ENCODE data around the gene KCNIP1. TPM values are rescaled to one million over a fixed set of nuclear protein-coding genes. Genes with fewer than 3 reads are reported as not detected.
"Not testable (repeated sequence)": the region's sequence is repeated elsewhere in the genome, so short reads cannot be mapped to it uniquely, and the experiment has no call there.

KCNIP1 gene
- total RNA-seq, 1 donor from 2014 or later: 0.16 TPM

DNA sequence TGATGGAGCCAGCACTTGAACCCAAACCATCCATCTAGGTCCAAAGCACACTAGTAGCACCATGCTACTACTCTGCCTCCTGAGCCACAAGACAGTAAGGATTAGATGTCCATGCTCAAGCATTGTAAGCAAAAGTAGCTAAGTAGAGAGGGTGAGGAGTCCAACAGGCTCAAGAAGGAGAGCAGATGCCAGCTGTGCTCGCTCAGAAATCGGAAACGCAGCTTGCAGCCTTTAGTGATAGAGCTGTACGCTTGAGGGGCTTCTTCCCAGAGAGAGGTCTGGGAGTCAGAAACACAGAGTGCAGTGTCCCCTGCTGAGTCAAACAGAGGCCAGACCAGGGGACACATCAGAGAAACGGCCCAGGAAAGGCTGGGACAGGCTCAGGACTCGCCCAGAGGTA is 247.0 kb downstream of the KCNIP1 start:
- Histone ChIP-seq H3K4me3 (no peak overlapping the region), H3K36me3 (no peaks in the 10 kb centered on the region), H3K4me1 (peaks cover 79% of the 10 kb centered on the region), H3K9me3 (replicated peaks) (no peaks in the 10 kb centered on the region), H3K27me3 (ENCODE audit: low read depth) (no peaks in the 10 kb centered on the region), H3K27ac (replicated peaks) (peak overlapping the region; percentile 91)
- TF ChIP-seq, protein P1, sequence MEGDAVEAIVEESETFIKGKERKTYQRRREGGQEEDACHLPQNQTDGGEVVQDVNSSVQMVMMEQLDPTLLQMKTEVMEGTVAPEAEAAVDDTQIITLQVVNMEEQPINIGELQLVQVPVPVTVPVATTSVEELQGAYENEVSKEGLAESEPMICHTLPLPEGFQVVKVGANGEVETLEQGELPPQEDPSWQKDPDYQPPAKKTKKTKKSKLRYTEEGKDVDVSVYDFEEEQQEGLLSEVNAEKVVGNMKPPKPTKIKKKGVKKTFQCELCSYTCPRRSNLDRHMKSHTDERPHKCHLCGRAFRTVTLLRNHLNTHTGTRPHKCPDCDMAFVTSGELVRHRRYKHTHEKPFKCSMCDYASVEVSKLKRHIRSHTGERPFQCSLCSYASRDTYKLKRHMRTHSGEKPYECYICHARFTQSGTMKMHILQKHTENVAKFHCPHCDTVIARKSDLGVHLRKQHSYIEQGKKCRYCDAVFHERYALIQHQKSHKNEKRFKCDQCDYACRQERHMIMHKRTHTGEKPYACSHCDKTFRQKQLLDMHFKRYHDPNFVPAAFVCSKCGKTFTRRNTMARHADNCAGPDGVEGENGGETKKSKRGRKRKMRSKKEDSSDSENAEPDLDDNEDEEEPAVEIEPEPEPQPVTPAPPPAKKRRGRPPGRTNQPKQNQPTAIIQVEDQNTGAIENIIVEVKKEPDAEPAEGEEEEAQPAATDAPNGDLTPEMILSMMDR (IDR thresholded peaks at IDR 0.05; ENCODE audit: borderline replicate concordance): no peak
- DNase-seq: no peak
- intact Hi-C loops (cut with micrococcal nuclease): no loop called here

DNA sequence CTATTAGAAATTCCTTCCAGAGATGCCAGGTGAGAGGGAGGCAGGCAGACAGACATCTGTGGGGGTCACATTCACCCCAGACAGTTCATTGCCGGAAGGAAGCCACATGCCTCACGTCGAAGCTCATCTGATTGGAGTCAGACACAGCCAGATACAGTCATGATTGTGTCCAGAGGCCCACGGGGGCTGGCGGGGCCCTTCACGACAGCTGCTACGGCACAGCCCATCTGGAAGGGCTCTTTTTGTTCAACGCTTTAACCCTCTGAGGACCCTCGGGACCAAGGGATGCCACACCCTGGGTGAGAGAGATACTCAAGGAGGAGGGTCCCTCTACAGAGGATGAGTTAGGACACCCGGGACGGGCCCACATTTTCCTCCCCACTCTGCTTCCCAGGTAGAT is 247.8 kb downstream of the KCNIP1 start:
- no peaks in the 10 kb centered on the region for H3K27me3 ChIP-seq (ENCODE audit: low read depth)
- H3K4me3 ChIP-seq: no peak overlapping the region
- DNase-seq: no peak
- intact Hi-C loops (cut with micrococcal nuclease): no loop called here
- H3K36me3 ChIP-seq: no peaks in the 10 kb centered on the region
- H3K4me1 ChIP-seq: peaks cover 76% of the 10 kb centered on the region
- TF ChIP-seq, protein P1 (IDR thresholded peaks at IDR 0.05; ENCODE audit: borderline replicate concordance): no peak
- peak overlapping the region; percentile 91 for H3K27ac ChIP-seq (replicated peaks)
- H3K9me3 ChIP-seq (replicated peaks): no peaks in the 10 kb centered on the region

DNA sequence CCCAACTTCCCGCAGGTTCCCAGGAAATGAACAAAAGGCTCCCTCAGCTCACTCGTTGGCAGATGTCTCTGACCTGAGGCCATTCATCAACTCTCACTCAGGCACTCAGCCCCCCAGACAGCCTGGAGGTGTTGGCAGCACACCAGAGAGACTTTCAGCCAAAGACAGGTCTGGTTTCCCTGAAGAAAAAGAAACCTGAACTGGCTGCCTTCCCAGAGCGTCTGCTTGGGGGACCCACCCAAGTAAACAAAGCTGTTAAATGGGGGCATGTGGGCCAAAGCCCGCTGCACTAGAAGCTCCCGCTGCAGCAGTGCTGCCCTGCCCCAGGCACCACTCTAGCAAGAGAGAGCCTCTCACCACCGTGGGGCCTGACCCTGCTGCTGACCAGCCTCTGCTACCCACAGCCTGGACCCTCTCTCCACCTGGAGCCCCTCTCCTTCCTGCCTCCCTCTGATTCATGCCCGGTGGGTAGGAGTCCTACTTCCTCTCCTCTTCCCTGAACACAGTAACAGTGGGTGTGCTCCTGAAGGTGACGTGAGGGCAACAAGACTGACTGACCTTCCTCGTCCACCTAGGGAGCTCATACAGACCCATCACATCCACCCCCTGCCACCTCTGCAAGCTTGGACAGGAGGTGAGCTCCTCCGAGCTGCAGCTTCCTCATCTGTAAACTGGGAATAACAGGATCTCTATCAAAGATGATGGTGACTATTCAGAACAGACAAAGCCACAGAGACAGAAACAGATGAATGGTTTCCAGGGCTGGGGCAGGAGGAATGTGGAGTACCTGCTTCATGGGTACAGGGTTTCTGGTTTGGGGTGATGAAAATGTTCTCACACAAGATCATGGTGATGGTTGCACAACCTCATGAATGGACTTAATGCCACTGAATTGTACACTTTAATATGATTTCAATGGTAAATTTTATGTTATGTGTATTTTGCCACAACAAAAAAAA is 248.7 kb downstream of the KCNIP1 start:
- TF ChIP-seq, protein P1 (IDR thresholded peaks at IDR 0.05; ENCODE audit: borderline replicate concordance): no peak
- no peak for DNase-seq
- intact Hi-C loops (cut with micrococcal nuclease): no loop called here
- Histone ChIP-seq H3K4me3 (no peak overlapping the region), H3K36me3 (no peaks in the 10 kb centered on the region), H3K27ac (replicated peaks) (peak overlapping the region; percentile 91), H3K9me3 (replicated peaks) (no peaks in the 10 kb centered on the region), H3K4me1 (peaks cover 74% of the 10 kb centered on the region), H3K27me3 (ENCODE audit: low read depth) (no peaks in the 10 kb centered on the region)

DNA sequence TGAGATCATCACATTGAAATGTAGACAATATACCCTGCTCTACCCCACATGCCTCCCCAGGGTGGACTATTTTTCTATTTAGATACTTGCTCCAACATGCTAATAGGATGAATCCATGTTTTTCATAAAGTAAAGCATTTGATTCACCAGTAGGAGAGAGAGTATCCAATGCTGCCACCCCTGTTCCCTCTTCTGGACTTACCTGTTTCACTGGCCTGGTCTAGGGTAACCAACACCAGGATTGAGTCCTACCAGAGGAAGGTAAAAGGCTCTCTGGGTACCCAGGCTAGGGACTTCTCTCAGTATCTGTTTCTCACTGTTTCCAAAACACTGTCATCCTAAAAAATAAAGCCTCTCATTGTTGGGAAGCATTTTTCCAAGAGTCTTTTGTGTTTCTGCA is 249.5 kb downstream of the KCNIP1 start:
- Histone ChIP-seq H3K4me3 (no peak overlapping the region), H3K27ac (replicated peaks) (peak overlapping the region; percentile 91), H3K4me1 (peaks cover 73% of the 10 kb centered on the region), H3K36me3 (no peaks in the 10 kb centered on the region), H3K27me3 (ENCODE audit: low read depth) (no peaks in the 10 kb centered on the region), H3K9me3 (replicated peaks) (no peaks in the 10 kb centered on the region)
- TF ChIP-seq, protein P1 (IDR thresholded peaks at IDR 0.05; ENCODE audit: borderline replicate concordance): no peak
- intact Hi-C loops (cut with micrococcal nuclease): no loop called here
- no peak for DNase-seq

DNA sequence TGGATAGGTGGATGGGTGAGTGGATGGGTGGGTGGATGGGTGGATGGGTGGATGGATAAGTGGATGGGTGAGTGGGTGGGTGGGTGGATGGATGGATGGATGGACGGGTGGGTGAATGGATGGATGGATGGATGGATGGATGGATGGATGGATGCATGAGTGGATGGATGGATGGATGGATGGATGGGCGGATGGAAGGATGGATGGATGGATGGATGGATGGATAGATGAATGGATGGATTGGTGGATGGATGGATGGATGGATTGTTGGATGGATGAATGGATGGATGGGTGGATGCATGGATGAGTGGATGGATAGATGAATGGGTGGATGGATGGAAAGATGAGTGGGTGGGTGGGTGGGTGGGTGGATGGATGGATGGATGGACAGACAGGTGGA is 250.7 kb downstream of the KCNIP1 start:
- H3K27ac ChIP-seq (replicated peaks); H3K36me3 ChIP-seq; H3K4me3 ChIP-seq; intact Hi-C loops (cut with micrococcal nuclease); H3K9me3 ChIP-seq (replicated peaks); H3K27me3 ChIP-seq (ENCODE audit: low read depth); DNase-seq: not testable (repeated sequence)
- peaks cover 72% of the 10 kb centered on the region for H3K4me1 ChIP-seq

Data from left ventricle myocardium inferior (tissue), 1 donor.